ENCODE results near the gene MAST3. TPM values are rescaled to one million over a fixed set of nuclear protein-coding genes. Genes with fewer than 3 reads are reported as not detected.

The MAST3 gene
- total and polyA plus RNA-seq, 2 of the 13 experiments (the other 11 are each of a cell fraction or from before 2014, with no cell fraction given) = 4.1 to 4.6 TPM

DNA sequence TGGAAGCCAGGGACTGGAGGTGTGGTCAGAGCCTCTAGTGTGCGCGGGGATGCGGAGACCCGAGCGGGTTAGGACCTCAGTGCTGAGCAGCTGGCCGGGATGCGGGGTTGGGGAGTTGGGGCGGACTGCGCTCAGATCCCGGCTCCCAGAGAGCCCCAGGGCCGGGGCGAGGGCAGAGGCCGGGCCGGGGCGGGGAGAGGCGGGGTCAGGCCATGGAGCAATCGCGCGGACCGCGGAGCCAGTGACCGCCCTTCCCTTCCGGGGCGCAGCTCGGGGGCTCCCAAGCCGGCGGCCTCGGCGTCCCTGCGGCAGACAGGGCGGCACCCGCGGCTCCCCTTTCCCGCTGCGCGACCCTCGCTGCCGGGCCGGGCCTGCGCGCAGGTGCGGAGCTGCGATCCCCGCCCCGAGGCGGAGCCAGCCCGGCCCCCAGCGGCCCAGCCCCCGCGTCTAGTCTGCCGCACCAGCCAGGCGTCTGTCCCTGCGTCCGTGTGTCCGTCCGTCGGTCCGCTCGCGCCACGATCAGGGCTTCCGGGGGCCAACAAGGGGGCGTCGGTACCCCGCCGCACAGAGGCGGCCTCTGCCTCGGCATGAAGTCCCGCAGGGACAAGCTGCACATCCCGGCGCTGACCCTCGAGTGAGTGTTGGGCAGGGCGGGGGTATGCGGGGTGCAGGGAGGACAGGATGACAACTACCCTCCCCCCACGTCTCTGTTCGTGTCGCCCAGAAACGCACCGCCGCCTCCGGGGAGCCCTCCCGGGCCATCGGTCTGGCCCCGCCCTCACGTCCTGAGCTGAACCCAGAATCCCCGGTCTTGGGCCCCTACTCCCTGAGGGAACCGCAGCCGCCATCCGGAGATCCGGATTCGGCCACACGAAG is 12.4 kb downstream of the MAST3 start (continued):
- TF ChIP-seq ZNF34 (CRISPR knock-in tag; IDR thresholded peaks at IDR 0.05; ENCODE audit: borderline replicate concordance) (0 out of 2 replicates have a peak, but pooled peaks have one; percentile 55), ZNF280D (CRISPR knock-in tag; IDR thresholded peaks at IDR 0.05) (0 out of 2 replicates have a peak, but pooled peaks have one; percentile 27), IKZF4 (CRISPR knock-in tag; IDR thresholded peaks at IDR 0.05; ENCODE audit: borderline replicate concordance, low read depth, not compliant biosample characterization) (no peak), ZNF260 (CRISPR knock-in tag; IDR thresholded peaks at IDR 0.05; ENCODE audit: borderline replicate concordance, low read depth) (no peak), ZNF451 (CRISPR knock-in tag; IDR thresholded peaks at IDR 0.05) (peak; percentile 10; the same call in 1 of the 2 replicates), PAX8 (CRISPR knock-in tag; IDR thresholded peaks at IDR 0.05; ENCODE audit: borderline replicate concordance) (0 out of 2 replicates have a peak, but pooled peaks have one; percentile 13), ZNF589 (CRISPR knock-in tag; conservative IDR thresholded peaks at IDR 0.05) (peak; percentile 16; the same call in 1 of the 2 replicates), NFYC (CRISPR knock-in tag; IDR thresholded peaks at IDR 0.05) (no peak), ZFP36 (IDR thresholded peaks at IDR 0.05; ENCODE audit: borderline replicate concordance, low read depth, low read length, partially characterized antibody) (peak; percentile 81), TFDP1 (CRISPR knock-in tag; IDR thresholded peaks at IDR 0.05; ENCODE audit: borderline replicate concordance) (peak; percentile 13; the same call in 1 of the 2 replicates), ZNF225 (CRISPR knock-in tag; IDR thresholded peaks at IDR 0.05) (peak; percentile 4; the same call in 1 of the 2 replicates), ZNF816 (CRISPR knock-in tag; IDR thresholded peaks at IDR 0.05; ENCODE audit: borderline replicate concordance) (0 out of 2 replicates have a peak, but pooled peaks have one; percentile 22), RFX3 (CRISPR knock-in tag; IDR thresholded peaks at IDR 0.05) (no peak)
- TF ChIP-seq, protein P1, sequence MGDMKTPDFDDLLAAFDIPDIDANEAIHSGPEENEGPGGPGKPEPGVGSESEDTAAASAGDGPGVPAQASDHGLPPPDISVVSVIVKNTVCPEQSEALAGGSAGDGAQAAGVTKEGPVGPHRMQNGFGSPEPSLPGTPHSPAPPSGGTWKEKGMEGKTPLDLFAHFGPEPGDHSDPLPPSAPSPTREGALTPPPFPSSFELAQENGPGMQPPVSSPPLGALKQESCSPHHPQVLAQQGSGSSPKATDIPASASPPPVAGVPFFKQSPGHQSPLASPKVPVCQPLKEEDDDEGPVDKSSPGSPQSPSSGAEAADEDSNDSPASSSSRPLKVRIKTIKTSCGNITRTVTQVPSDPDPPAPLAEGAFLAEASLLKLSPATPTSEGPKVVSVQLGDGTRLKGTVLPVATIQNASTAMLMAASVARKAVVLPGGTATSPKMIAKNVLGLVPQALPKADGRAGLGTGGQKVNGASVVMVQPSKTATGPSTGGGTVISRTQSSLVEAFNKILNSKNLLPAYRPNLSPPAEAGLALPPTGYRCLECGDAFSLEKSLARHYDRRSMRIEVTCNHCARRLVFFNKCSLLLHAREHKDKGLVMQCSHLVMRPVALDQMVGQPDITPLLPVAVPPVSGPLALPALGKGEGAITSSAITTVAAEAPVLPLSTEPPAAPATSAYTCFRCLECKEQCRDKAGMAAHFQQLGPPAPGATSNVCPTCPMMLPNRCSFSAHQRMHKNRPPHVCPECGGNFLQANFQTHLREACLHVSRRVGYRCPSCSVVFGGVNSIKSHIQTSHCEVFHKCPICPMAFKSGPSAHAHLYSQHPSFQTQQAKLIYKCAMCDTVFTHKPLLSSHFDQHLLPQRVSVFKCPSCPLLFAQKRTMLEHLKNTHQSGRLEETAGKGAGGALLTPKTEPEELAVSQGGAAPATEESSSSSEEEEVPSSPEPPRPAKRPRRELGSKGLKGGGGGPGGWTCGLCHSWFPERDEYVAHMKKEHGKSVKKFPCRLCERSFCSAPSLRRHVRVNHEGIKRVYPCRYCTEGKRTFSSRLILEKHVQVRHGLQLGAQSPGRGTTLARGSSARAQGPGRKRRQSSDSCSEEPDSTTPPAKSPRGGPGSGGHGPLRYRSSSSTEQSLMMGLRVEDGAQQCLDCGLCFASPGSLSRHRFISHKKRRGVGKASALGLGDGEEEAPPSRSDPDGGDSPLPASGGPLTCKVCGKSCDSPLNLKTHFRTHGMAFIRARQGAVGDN (CRISPR knock-in tag; IDR thresholded peaks at IDR 0.05) = peak; percentile 70
- TF ChIP-seq, protein P2, sequence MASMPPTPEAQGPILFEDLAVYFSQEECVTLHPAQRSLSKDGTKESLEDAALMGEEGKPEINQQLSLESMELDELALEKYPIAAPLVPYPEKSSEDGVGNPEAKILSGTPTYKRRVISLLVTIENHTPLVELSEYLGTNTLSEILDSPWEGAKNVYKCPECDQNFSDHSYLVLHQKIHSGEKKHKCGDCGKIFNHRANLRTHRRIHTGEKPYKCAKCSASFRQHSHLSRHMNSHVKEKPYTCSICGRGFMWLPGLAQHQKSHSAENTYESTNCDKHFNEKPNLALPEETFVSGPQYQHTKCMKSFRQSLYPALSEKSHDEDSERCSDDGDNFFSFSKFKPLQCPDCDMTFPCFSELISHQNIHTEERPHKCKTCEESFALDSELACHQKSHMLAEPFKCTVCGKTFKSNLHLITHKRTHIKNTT (CRISPR knock-in tag; IDR thresholded peaks at IDR 0.05) = 0 out of 2 replicates have a peak, but pooled peaks have one; percentile 12
- TF ChIP-seq, protein P3, sequence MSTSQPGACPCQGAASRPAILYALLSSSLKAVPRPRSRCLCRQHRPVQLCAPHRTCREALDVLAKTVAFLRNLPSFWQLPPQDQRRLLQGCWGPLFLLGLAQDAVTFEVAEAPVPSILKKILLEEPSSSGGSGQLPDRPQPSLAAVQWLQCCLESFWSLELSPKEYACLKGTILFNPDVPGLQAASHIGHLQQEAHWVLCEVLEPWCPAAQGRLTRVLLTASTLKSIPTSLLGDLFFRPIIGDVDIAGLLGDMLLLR (CRISPR knock-in tag; IDR thresholded peaks at IDR 0.05) = peak; percentile 16; the same call in 1 of the 2 replicates

All from HepG2 (cell line).